PC-3 (cell line): Measurements from ENCODE around the gene RPS26. TPM values are rescaled to one million over a fixed set of nuclear protein-coding genes. Genes with fewer than 3 reads are reported as not detected.
"Not testable (repeated sequence)": the region's sequence is repeated elsewhere in the genome, so short reads cannot be mapped to it uniquely, and the experiment has no call there.

Source experiments
- ATAC-seq: fragments of 200-7000 bp; cut with Tn5 transposase; 2 replicates; pipeline ENCODE4 v1.9.1; 2020; ENCODE audit warnings: mild to moderate bottlenecking, moderate library complexity
- BruUV-seq: library from RNA; stranded (reverse); fragments of 400-500 nt; replicated peaks from 2 replicates; lab custom pipeline; 2021; lab: Mats Ljungman, UMichigan
- CTCF ChIA-PET: fragments of 300-600 bp; sonication (Branson Sonifier 250); formaldehyde crosslinking; loops from one replicate; lab custom pipeline; 2022; ENCODE audit warnings: antibody characterized with exemption; lab: Charles Lee
- POLR2A ChIA-PET: fragments of 300-600 bp; sonication (Branson Sonifier 250); formaldehyde crosslinking; loops from one replicate; lab custom pipeline; 2022; ENCODE audit warnings: antibody characterized with exemption; ENCODE audit not compliant: unreplicated experiment; lab: Charles Lee
- DNase-seq: peaks from one replicate; pipeline ENCODE4 v3.0.0-alpha.2; 2015
- H2AFZ ChIP-seq: fragments of 300-600 bp; sonication (generic); 2 replicates; pipeline ENCODE4 v1.6.0; 2016; ENCODE audit warnings: antibody characterized with exemption, low read length
- H3F3A ChIP-seq: fragments of 300-600 bp; sonication (generic); one replicate; pipeline ENCODE4 v1.6.0; 2017; ENCODE audit warnings: antibody characterized with exemption, low read length, control low read depth, mild to moderate bottlenecking; ENCODE audit not compliant: unreplicated experiment
- H3K27ac ChIP-seq: fragments of 300-600 bp; sonication (generic); 2 replicates; pipeline ENCODE4 v1.5.1; 2016; ENCODE audit warnings: mild to moderate bottlenecking, low read length
- H3K27me3 ChIP-seq: fragments of 300-600 bp; sonication (generic); 2 replicates; pipeline ENCODE4 v1.6.1; 2016; ENCODE audit warnings: low read length, mixed read lengths
- H3K36me3 ChIP-seq: fragments of 300-600 bp; sonication (generic); 2 replicates; pipeline ENCODE4 v1.6.1; 2016; ENCODE audit warnings: low read depth, mixed run types, low read length, mixed read lengths
- H3K4me1 ChIP-seq: fragments of 300-600 bp; sonication (generic); 2 replicates; pipeline ENCODE4 v1.5.1; 2016; ENCODE audit warnings: low read length; ENCODE audit not compliant: insufficient read depth
- H3K4me2 ChIP-seq: fragments of 300-600 bp; sonication (generic); 2 replicates; pipeline ENCODE4 v1.6.0; 2016; ENCODE audit warnings: low read length
- H3K4me3 ChIP-seq: fragments of 300-600 bp; sonication (generic); 2 replicates; pipeline ENCODE4 v1.5.1; 2016; ENCODE audit warnings: mild to moderate bottlenecking, low read length, mixed read lengths
- H3K79me2 ChIP-seq: fragments of 300-600 bp; sonication (generic); 2 replicates; pipeline ENCODE4 v1.6.1; 2017; ENCODE audit warnings: low read length, mixed read lengths
- H3K9ac ChIP-seq: fragments of 300-600 bp; sonication (generic); 2 replicates; pipeline ENCODE4 v1.6.0; 2016; ENCODE audit warnings: mild to moderate bottlenecking, low read length
- H3K9me2 ChIP-seq: fragments of 300-600 bp; sonication (generic); replicated peaks from 2 replicates; pipeline ENCODE4 v1.6.1; 2016; ENCODE audit warnings: mixed run types, low read length, mixed read lengths
- H3K9me3 ChIP-seq: fragments of 300-600 bp; sonication (generic); 2 replicates; pipeline ENCODE4 v1.6.1; 2016; ENCODE audit warnings: low read length, mixed read lengths
- H4K20me1 ChIP-seq: fragments of 300-600 bp; sonication (generic); 2 replicates; pipeline ENCODE4 v1.6.1; 2016; ENCODE audit warnings: low read length, mixed read lengths
- EZH2 ChIP-seq: fragments of 300-600 bp; sonication (generic); IDR thresholded peaks from one replicate; pipeline ENCODE4 v1.6.1; 2017; ENCODE audit warnings: antibody characterized with exemption, mild to moderate bottlenecking, low read length; ENCODE audit not compliant: unreplicated experiment
- EZH2phosphoT487 ChIP-seq: fragments of 300-600 bp; sonication (generic); IDR thresholded peaks from 2 replicates; pipeline ENCODE4 v1.6.1; 2018; ENCODE audit warnings: mild to moderate bottlenecking, antibody characterized with exemption, low read length, borderline replicate concordance
- intact Hi-C: fragments of 100-400 bp; cut with micrococcal nuclease; formaldehyde crosslinking; loops from 2 replicates; pipeline ENCODE4 v1.9.0; 2023
- total RNA-seq: library from RNA; depleted of rRNA; stranded (reverse); fragments of >200 nt; gene quantifications from 2 replicates; pipeline ENCODE4 v1.2.3, GENCODE V29; 2014
- TF ChIP-seq, protein P1 (sequence below): fragments of 300-600 bp; sonication (generic); conservative IDR thresholded peaks from 2 replicates; pipeline ENCODE4 v1.5.1; 2017; ENCODE audit warnings: antibody characterized with exemption, low read depth, mild to moderate bottlenecking, low read length

RPS26 gene
- total RNA-seq, 1 experiment from 2014 or later: 320 TPM

GRCh38 chr12:56074396-56074795 lies 32.7 kb downstream of the RPS26 start:
- Histone ChIP-seq H3K9ac (no peak overlapping the region), H3K27me3 (no peaks in the 10 kb centered on the region), H3K9me2 (no peaks in the 10 kb centered on the region), H4K20me1 (no peaks in the 10 kb centered on the region), H3K4me3 (no peak overlapping the region), H3K79me2 (no peaks in the 10 kb centered on the region), H3K4me2 (no peak overlapping the region), H2AFZ (no peak overlapping the region), H3F3A (no peaks in the 10 kb centered on the region), H3K4me1 (peaks cover 5% of the 10 kb centered on the region; the same call in 1 of the 2 replicates), H3K9me3 (no peaks in the 10 kb centered on the region), H3K36me3 (no peaks in the 10 kb centered on the region), H3K27ac (no peak overlapping the region)
- TF ChIP-seq EZH2: no peak
- TF ChIP-seq, protein P1, sequence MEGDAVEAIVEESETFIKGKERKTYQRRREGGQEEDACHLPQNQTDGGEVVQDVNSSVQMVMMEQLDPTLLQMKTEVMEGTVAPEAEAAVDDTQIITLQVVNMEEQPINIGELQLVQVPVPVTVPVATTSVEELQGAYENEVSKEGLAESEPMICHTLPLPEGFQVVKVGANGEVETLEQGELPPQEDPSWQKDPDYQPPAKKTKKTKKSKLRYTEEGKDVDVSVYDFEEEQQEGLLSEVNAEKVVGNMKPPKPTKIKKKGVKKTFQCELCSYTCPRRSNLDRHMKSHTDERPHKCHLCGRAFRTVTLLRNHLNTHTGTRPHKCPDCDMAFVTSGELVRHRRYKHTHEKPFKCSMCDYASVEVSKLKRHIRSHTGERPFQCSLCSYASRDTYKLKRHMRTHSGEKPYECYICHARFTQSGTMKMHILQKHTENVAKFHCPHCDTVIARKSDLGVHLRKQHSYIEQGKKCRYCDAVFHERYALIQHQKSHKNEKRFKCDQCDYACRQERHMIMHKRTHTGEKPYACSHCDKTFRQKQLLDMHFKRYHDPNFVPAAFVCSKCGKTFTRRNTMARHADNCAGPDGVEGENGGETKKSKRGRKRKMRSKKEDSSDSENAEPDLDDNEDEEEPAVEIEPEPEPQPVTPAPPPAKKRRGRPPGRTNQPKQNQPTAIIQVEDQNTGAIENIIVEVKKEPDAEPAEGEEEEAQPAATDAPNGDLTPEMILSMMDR: no peak
- TF ChIP-seq EZH2phosphoT487: no peak
- BruUV-seq: no TSS peak
- ChIA-PET CTCF (no interaction called here), POLR2A (interaction anchor here (0.6 kb wide), 1 partner anchor 100 kb away, joined by 3 read pairs; no protein-coding TSS in a partner anchor)
- DNase-seq (no peak), ATAC-seq (no peak)
- intact Hi-C loops: no loop called here

DNA sequence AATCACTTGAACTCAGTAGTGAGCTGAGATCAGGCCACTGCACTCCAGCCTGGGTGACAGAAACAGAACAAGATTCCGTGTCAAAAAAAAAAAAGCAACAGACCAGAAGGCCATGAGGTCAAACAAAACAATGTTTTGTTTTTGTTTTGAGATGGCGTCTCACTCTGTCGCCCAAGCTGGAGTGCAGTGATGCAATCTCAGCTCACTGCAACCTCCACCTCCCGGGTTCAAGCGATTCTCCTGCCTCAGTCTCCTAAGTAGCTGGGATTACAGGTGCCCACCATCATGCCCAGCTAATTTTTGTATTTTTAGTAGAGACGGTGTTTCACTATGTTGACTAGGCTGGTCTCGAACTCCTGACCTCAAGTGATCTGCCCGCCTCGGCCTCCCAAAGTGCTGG lies 36.2 kb downstream of the RPS26 start:
- CTCF ChIA-PET, H4K20me1 ChIP-seq, H3K9me2 ChIP-seq, DNase-seq, H3K4me3 ChIP-seq, BruUV-seq, H3K36me3 ChIP-seq, H3K27me3 ChIP-seq, H3K9ac ChIP-seq, H3K4me2 ChIP-seq, H3F3A ChIP-seq, H3K9me3 ChIP-seq, POLR2A ChIA-PET, H3K27ac ChIP-seq, ATAC-seq, H2AFZ ChIP-seq: not testable (repeated sequence)
- intact Hi-C loops: loop anchor here (5.0 kb wide), 1 partner anchor 39 kb away; the partner anchor contains the start of genes RPL41 and ZC3H10
- H3K4me1 ChIP-seq: peaks cover 19% of the 10 kb centered on the region
- peaks cover 27% of the 10 kb centered on the region for H3K79me2 ChIP-seq

- H3K27me3 ChIP-seq: no peaks in the 10 kb centered on the region
- H3K9me3 ChIP-seq: no peaks in the 10 kb centered on the region
- DNase-seq (no peak), ATAC-seq (no peak)
- H3K9me2 ChIP-seq: no peaks in the 10 kb centered on the region
- peak overlapping the region; percentile 86 for H3K4me3 ChIP-seq
- peak overlapping the region; percentile 93 for H2AFZ ChIP-seq
- POLR2A ChIA-PET: no interaction called here
- BruUV-seq: no TSS peak
- H3K9ac ChIP-seq: no peak overlapping the region
- TF ChIP-seq EZH2phosphoT487 (no peak), EZH2 (no peak)
- TF ChIP-seq, protein P1: no peak
- peaks cover 19% of the 10 kb centered on the region for H3K4me1 ChIP-seq
- no peaks in the 10 kb centered on the region for H4K20me1 ChIP-seq
- peaks cover 27% of the 10 kb centered on the region for H3K79me2 ChIP-seq
- H3K36me3 ChIP-seq: no peaks in the 10 kb centered on the region
- CTCF ChIA-PET: no interaction called here
- no peaks in the 10 kb centered on the region for H3F3A ChIP-seq
- intact Hi-C loops: loop anchor here (5.0 kb wide), 1 partner anchor 39 kb away; the partner anchor contains the start of genes RPL41 and ZC3H10
- H3K27ac ChIP-seq: no peak overlapping the region
- peak overlapping the region; percentile 93 for H3K4me2 ChIP-seq
These were observed 36.7 kb downstream of the RPS26 start for GRCh38 chr12:56078427-56078826.
